ENCODE results near the gene RFLNA.

- TF ChIP-seq CTCF (IDR thresholded peaks at IDR 0.05; ENCODE audit: low read length) = no peak
- TF ChIP-seq EZH2 (optimal IDR thresholded peaks at IDR 0.05; ENCODE audit: low read depth, low read length) = no peak
These were observed 10.2 kb downstream of the RFLNA start for GRCh38 chr12:124305136-124305535.
